GM10847 (cell line): Measurements from ENCODE around the gene BTC.

Source experiments
- POLR2A ChIP-seq: IDR thresholded peaks from 2 replicates; pipeline ENCODE4 v1.6.1; 2011; ENCODE audit not compliant: insufficient read length; ENCODE audit errors: extremely low read depth

Gene BTC, protein sequence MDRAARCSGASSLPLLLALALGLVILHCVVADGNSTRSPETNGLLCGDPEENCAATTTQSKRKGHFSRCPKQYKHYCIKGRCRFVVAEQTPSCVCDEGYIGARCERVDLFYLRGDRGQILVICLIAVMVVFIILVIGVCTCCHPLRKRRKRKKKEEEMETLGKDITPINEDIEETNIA

DNA sequence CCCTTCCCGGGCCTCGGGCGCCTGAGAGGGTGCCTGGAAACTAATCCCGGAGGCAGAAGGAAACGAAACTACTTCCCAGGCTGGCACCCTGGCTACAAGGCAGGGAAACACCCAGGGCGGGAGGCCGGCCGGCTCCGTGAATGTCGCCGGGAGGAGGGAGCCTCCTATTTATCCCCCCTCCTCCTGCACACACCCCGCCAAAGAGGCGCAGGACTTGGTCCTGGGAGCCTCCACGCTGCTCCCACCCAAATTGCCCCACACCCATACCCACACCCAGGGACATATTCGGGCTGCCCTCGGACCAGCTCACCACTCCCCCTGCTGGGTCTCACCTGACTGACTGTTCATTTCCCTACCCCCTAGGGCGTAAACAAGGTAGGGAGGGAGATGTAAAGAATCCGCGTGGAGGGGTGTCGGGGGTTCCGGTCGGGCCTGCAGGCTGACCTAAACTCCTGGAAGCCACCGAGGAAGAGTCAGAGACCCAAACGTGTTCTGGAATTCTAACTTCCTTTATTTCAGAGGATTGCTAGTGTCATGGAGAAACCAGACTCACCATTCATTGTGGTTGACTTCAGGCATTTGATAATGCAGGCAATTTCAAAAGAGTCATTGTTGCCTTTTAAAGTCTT is at the start of gene BTC:
Gene BTC, minus strand, starts transcription at position 142 of the 629 bp plus-strand sequence. CDS start 198 bp downstream, outside the sequence.
- TF ChIP-seq POLR2A: no peak

DNA sequence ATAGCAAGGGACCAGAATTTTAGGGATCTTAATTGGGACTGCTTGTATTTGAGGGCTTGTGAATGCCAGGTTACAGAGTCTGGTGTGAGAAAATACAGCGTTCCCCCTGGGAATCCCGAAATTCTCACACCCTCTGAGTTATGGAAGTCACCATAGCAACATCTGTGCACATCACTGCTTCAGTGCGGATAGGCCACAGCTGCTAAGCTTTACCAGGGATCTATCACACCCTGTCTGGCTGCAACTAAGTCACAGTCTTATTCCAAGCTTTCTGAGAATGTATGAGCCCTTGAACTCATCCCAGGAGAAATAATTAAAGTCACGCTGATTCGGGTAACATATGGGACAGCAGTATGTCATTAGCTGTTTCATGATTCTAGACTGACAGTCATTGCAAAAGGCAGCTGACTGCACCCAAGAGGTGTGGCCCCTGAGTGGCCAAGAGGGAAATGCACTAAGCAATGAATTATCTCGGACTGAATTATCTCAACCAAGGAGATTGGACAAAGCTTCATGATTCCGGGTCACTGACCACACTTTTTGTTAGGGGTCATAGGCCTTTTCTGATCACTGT is 46.7 kb upstream of the BTC start:
- no peak for TF ChIP-seq POLR2A

DNA sequence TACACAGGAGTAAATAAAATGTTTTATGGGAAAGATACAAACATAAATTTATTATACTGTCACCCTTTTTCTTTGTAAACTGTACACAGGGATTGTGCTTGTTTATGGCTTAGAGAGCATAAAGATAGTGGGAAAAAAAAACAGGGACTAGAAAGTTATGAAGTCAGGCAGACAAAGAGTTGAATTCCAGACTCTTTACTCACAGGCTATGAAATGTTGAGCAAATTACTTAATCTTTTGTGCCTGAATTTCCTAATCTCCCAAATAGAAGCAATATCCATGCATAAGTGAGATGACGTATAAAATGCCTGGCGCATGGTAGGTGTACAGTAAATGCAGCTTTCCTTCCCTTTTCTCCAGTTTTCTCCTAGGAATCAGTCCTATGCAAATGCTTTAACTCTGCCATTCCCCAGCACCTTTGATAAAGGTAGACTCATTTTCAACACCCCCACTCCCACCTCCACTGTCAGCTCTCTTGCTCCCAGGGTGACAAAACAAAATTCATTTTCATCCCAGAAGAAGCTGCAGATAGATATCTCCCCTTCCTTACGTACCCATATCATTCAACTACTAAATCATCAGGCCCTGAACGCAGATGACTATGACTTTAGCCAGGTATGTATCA is 44.5 kb upstream of the BTC start:
- no peak for TF ChIP-seq POLR2A

DNA sequence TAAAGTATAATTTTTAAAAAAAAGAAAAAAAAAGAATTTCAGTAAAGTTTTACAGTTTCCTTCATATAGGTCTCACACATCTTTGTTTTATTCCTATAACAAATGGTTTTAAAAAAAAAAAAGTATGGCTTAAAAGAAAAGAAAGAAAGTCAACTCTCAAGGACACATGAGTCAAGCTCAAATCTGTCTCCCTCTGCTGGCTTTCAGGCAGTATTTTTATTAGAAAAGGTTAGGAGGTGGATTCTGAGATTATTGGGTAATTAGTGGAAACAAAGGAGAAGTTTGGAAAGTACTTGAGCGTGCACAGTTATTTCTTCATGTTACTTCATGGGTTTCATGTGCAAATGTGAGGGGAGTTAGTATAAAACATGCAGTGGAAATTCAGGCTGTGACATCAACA is 36.6 kb upstream of the BTC start:
- no peak for TF ChIP-seq POLR2A

DNA sequence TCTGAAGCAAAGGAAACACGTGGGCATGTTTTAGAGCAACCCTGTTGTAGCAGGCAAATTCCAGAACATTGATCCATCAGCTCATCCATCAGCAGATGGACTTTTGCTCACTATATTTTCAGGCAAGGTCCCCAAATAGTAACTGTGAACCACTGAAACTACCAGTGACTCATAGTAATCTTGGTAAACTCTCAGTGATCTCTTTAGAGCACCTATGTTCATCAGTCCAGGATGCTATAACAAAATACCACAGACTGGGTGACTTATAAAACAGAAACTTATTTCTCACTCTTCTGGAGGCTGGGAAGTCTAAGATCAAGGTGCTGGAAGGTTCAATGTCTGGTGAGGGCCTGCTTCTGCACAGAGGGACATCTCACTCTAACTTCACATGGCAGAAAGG is 28.9 kb upstream of the BTC start:
- TF ChIP-seq POLR2A: no peak

DNA sequence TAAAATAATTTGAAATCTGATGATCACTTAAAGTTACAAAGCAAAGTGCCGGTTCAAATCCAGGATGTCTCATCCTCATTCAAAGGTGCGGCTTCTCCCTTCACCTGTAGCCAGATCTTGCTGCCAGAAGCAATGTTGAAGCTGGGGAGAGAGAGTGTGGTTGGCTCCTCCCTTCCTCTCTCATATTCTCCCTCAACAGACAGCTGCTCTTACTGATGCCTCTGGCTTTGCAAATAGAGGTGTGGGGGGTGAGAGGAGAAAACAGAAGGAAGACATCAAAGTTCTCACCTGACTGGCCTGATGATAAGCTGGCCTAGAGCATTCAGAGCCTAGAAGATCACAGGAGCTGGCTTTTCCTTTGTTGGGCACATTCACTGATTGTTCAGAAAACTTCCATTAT is 28.3 kb upstream of the BTC start:
- no peak for TF ChIP-seq POLR2A

DNA sequence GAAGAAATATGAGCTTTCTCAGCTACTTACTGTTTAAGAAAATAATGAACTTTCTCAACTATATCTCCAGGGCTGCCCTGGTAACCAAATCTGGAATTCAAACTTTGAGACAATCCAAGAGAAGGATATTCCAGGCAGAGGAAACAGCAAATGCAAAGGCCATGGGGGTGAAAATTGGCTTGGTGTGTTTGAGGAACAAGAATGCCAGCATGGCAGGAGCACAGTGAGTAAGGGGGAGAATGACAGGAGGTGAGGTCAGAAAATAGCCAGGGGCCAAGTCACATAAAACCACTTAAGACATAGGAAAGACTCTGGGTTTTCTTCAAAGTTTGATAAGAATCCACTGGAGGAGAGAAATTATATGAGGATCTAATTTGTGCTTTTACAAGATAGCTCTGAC is 27.2 kb upstream of the BTC start:
- no peak for TF ChIP-seq POLR2A

DNA sequence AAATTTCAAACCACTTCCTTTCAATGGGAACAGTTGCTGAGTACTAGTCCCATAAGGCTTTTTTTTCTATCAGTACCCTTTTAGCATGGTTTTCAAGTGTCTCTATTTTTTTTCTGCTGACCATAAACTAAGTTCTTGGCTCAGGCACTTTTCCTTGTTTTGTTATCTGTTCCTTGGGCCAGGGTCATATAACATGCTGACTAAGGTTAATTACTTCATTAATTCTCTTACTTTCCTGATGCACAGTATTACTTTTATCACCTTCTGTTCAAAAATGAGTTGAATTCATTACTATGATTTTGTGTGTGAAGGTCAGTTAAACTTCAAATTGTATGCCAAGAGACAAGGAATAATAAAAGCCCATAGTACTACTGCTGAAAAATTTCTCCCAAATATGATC is 19.7 kb upstream of the BTC start:
- no peak for TF ChIP-seq POLR2A

DNA sequence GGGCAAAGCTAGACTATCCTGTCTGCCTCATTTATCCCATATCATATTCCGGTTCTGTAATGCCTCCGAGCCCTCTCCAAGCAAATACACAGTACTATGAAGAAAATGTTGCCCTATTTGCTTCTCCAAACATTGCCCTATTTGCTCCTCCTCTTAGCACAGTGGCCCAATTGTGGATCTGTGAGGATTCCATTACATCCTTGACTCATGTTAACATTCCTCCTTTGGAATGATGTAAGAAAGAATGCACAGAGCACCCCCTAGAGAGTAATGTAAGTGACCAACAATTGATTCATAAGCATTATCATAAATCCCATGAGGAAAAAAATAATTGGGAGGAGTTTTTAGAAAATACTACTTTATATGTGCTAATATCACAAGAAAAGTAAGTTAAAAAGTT is 11.3 kb upstream of the BTC start:
- no peak for TF ChIP-seq POLR2A

DNA sequence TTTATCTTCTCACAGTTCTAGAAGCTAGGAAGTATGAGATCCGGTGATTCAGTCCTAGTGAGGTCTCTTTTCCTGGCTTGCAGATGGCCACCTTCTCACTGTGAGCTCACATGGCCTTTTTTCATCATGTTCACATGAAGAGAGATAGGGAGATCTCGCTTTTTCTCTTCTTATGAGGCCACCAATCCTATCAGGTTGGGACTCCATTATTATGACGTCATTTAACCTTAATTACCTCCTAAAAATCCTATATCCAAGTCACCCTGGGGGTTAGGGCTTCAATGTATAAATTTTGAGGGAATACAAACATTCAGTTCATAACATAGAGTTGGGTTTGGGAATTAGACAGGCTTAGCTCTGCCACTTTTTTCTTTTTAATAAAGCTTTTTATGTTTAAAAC is 6.0 kb upstream of the BTC start:
- no peak for TF ChIP-seq POLR2A

DNA sequence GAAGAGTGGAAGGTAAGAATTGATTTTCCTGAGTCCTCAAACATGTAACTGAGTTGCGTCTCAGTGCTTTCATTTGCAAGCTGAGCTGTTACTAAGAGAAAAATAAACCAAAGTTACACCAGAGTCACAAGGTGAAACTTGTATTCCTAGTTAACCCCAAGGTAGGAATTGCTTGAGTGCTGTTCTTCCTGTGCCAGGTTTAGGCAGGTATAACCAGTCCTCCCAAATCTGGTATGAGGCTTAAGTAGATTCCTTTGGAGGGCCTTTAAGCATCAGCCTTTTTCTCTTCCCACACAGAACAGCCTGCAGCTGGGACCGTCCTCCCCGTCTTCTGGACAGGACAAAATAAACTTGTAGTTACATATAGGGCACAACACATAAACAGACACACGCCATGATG is 2.3 kb upstream of the BTC start:
- no peak for TF ChIP-seq POLR2A

DNA sequence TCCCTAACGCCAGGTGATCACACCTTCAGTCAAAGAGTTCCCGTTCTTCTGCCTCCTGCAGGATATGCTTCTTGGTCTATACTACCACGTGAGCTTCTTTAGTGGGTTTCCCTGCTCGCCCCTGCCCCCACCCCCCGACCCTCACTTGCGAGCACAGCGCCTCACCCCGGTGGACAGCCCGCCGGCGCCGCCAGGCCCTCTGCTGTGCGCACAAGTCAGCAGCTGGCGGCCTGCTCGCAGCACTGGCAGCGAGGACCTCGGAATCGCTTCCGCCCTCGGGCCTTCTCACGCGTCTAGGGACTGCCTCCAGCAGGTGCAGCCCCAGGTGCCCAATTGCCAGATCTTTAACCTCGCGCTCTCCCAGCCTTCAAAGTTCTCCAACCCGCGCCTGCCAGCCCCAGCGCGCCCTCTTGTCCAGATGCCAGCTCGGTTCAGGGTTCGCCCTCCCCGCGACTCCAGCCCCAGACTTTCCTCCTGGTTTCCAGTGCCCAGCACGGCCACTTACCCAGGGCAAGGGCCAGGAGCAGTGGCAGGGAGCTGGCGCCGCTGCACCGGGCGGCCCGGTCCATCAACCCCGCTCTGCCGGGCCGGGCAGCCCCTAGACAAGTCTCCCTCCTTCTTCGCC is 454 bp downstream of the BTC start:
- no peak for TF ChIP-seq POLR2A

DNA sequence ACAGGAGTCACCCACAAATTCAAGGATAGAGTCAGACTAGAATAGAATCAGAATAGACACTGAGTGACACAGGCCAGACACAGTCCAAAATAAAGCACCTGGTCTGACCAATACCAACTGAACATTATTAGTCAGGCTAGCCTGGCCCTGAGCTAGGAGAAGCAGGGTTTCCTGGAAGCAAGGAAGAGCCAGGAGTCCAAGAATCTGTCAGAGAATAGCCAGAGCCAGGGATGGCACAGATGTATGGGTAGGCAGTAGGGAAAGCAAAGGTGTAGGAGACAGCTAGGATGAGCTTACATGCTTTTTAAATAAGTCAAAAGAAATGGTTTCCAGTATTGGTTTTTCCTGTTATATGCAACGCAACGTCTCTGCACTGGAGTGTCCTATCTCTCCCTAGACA is 3.7 kb downstream of the BTC start:
- no peak for TF ChIP-seq POLR2A

DNA sequence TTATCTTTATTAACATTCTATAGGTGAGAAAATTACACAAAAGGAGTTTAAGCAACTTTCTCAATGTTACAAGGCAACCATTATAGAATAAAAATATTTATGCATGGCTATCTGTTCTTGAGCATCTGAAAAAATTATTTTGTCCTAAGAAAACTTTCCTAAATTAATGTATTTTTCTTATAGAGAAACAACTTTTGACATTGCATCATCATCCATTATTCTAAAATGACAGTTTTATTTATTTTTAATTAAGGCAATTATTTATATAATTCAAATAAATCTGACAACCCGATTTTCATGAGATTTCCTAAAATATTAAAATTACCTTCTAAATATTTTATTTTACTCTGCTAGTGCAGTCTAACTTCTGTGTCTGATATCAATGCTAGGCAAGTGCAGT is 4.8 kb downstream of the BTC start:
- TF ChIP-seq POLR2A: no peak

DNA sequence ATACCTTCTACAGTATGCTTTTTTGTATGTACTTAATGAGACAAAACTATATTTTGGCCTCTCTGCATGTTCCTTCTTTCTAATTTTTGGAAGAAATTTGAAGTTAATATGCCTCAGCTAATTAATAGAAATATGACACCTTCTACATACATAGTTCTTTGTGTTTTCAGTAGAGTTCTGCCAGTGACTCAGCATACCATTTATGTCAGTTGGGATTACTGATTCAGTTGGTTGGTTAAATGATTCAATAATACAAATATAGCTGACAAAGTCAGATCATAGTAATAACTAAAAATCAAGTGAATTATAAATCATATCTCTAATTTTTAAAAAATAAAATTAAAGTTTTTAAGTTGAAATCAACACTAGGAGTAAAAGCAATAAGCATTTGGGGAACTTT is 16.8 kb downstream of the BTC start:
- TF ChIP-seq POLR2A: no peak

DNA sequence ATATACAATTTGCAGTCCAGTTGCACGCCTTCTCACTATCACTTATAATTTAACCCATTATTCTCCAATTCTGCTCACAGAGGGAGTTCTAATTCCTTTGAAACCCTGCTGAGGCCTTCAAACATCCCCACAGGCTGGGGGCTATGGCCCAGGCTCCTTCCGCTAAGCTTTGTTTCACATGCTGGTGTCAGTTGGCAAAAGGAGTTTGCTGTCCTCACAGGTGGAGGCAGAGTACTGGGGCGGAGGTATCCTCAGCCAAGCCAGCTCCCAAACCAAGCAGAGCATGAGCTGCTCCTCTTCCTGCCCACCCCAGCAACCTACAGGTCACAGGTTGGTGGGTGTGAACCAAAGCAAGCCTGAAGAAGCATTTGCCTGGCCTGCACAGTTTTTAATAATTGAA is 21.5 kb downstream of the BTC start:
- no peak for TF ChIP-seq POLR2A
